OCI-LY3 (cell line): ENCODE results near the gene SCUBE3.

ENCODE experiments used
- H2AFZ ChIP-seq: fragments of 200-600, 300-600 bp; shearing (Covaris generic); 2 replicates; pipeline ENCODE4 v1.6.0; 2014; ENCODE audit warnings: antibody characterized with exemption, low read depth, low read length
- H3K27ac ChIP-seq: fragments of 200-600, 300-600 bp; sonication (generic); 2 replicates; pipeline ENCODE4 v1.5.1; 2014; ENCODE audit warnings: mild to moderate bottlenecking, low read length, moderate library complexity, mixed read lengths
- H3K27me3 ChIP-seq: fragments of 200-600, 300-600 bp; sonication (generic); 2 replicates; pipeline ENCODE4 v1.6.1; 2014; ENCODE audit warnings: low read depth, low read length, mixed read lengths
- H3K36me3 ChIP-seq: fragments of 200-600, 300-600 bp; sonication (generic); replicated peaks from 2 replicates; pipeline ENCODE3; 2014; ENCODE audit warnings: low read depth, low read length, mixed read lengths
- H3K4me1 ChIP-seq: fragments of 300-600, 200-600 bp; sonication (generic); 2 replicates; pipeline ENCODE4 v1.6.1; 2014; ENCODE audit warnings: low read length, mixed read lengths
- H3K4me2 ChIP-seq: fragments of 200-600, 300-600 bp; sonication (generic); 2 replicates; pipeline ENCODE4 v1.6.1; 2014; ENCODE audit warnings: low read length, mixed read lengths
- H3K4me3 ChIP-seq: fragments of 300-600, 200-600 bp; sonication (generic); 2 replicates; pipeline ENCODE4 v1.5.1; 2014; ENCODE audit warnings: antibody characterized with exemption, mild to moderate bottlenecking, low read length, moderate library complexity
- H3K79me2 ChIP-seq: fragments of 300-600, 200-600 bp; shearing (Covaris generic); 2 replicates; pipeline ENCODE4 v1.6.1; 2014; ENCODE audit warnings: mild to moderate bottlenecking, low read length, mixed read lengths
- H3K9ac ChIP-seq: fragments of 300-600, 200-600 bp; shearing (Covaris generic); 2 replicates; pipeline ENCODE4 v1.6.0; 2014; ENCODE audit warnings: mild to moderate bottlenecking, low read length, moderate library complexity
- H3K9me3 ChIP-seq: fragments of 200-600, 300-600 bp; shearing (Covaris generic); 2 replicates; pipeline ENCODE4 v1.6.1; 2014; ENCODE audit warnings: low read length, mixed read lengths; ENCODE audit not compliant: insufficient read depth
- H4K20me1 ChIP-seq: fragments of 200-600, 300-600 bp; sonication (generic); 2 replicates; pipeline ENCODE4 v1.6.1; 2016; ENCODE audit warnings: low read length, mixed read lengths; ENCODE audit not compliant: insufficient read depth
- EZH2phosphoT487 ChIP-seq: fragments of 200-600 bp; shearing (Covaris generic); IDR thresholded peaks from 2 replicates; pipeline ENCODE4 v1.6.1; 2018; ENCODE audit warnings: antibody characterized with exemption, mixed run types, low read depth
- TF ChIP-seq, protein P1 (sequence below): fragments of 200-600, 300-600 bp; sonication (generic); IDR thresholded peaks from 2 replicates; pipeline ENCODE4 v1.5.1; 2014; ENCODE audit warnings: antibody characterized with exemption, low read length, low read depth

SCUBE3 gene

DNA sequence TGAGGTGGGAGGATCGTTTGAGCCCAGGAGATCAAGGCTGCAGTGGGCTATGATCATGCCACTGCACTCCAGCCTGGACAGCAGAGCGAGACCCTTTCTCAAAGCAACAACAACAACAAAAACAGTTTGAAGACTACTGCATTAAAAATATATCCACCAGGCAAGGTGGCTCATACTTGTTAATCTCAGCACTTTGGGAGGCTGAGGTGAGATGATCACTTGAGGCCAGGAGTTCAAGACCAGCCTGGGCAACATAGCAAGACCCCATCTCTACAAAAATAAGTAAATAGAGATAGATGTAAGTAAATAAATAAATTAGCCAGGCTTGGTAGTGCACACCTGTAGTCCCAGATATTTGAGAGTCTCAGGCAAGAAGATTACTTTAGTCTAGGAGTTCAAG is 58.2 kb downstream of the SCUBE3 start:
- H3K79me2 ChIP-seq = no peaks in the 10 kb centered on the region
- no peak overlapping the region for H3K9ac ChIP-seq
- H3K27ac ChIP-seq = no peak overlapping the region
- H3K4me1 ChIP-seq = no peaks in the 10 kb centered on the region
- H3K4me3 ChIP-seq = no peak overlapping the region
- no peak for TF ChIP-seq EZH2phosphoT487
- TF ChIP-seq, protein P1, sequence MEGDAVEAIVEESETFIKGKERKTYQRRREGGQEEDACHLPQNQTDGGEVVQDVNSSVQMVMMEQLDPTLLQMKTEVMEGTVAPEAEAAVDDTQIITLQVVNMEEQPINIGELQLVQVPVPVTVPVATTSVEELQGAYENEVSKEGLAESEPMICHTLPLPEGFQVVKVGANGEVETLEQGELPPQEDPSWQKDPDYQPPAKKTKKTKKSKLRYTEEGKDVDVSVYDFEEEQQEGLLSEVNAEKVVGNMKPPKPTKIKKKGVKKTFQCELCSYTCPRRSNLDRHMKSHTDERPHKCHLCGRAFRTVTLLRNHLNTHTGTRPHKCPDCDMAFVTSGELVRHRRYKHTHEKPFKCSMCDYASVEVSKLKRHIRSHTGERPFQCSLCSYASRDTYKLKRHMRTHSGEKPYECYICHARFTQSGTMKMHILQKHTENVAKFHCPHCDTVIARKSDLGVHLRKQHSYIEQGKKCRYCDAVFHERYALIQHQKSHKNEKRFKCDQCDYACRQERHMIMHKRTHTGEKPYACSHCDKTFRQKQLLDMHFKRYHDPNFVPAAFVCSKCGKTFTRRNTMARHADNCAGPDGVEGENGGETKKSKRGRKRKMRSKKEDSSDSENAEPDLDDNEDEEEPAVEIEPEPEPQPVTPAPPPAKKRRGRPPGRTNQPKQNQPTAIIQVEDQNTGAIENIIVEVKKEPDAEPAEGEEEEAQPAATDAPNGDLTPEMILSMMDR = no peak
- no peak overlapping the region for H2AFZ ChIP-seq
- H4K20me1 ChIP-seq = no peaks in the 10 kb centered on the region
- H3K36me3 ChIP-seq = no peaks in the 10 kb centered on the region
- no peaks in the 10 kb centered on the region for H3K9me3 ChIP-seq
- no peaks in the 10 kb centered on the region for H3K27me3 ChIP-seq
- no peak overlapping the region for H3K4me2 ChIP-seq

- no peaks in the 10 kb centered on the region for H3K9me3 ChIP-seq
- H3K79me2 ChIP-seq = no peaks in the 10 kb centered on the region
- H3K4me3 ChIP-seq = no peak overlapping the region
- H3K27me3 ChIP-seq = no peaks in the 10 kb centered on the region
- no peaks in the 10 kb centered on the region for H4K20me1 ChIP-seq
- H2AFZ ChIP-seq = no peak overlapping the region
- no peaks in the 10 kb centered on the region for H3K36me3 ChIP-seq
- no peak overlapping the region for H3K27ac ChIP-seq
- H3K4me2 ChIP-seq = no peak overlapping the region
- H3K4me1 ChIP-seq = no peaks in the 10 kb centered on the region
- TF ChIP-seq, protein P1 = no peak
- TF ChIP-seq EZH2phosphoT487 = no peak
- no peak overlapping the region for H3K9ac ChIP-seq
Measured at GRCh38 chr6:35273822-35274559, 60.2 kb downstream of the SCUBE3 start.

DNA sequence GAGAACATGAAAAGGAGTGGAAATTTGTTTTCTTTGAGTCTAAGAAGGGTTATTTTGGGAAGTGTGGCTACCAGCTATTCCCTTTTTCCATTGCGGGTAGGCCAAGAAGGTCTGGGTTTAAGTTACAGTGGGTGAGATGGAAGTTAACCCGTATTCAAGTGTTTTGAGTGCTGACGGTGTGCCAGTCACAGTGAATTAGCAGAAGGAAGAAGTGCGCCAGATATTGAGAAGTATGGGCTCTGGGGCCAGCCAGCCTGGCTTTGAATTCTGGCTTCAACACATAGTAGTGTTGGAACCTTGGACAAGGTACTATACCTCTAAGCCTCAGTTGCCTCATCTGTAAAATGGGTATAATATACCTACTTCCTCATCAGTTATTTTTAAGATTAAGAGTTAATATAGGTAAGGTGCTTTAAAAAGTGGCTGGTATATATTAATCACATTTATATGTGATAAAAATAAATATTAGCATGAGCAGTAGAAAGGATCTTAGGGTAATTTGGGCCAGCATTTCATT is 62.0 kb downstream of the SCUBE3 start:
- no peaks in the 10 kb centered on the region for H3K79me2 ChIP-seq
- TF ChIP-seq, protein P1 = no peak
- TF ChIP-seq EZH2phosphoT487 = no peak
- no peaks in the 10 kb centered on the region for H3K36me3 ChIP-seq
- H3K27ac ChIP-seq = no peak overlapping the region
- no peaks in the 10 kb centered on the region for H3K4me1 ChIP-seq
- H3K4me2 ChIP-seq = no peak overlapping the region
- no peaks in the 10 kb centered on the region for H3K9me3 ChIP-seq
- no peak overlapping the region for H2AFZ ChIP-seq
- H3K4me3 ChIP-seq = no peak overlapping the region
- H3K27me3 ChIP-seq = no peaks in the 10 kb centered on the region
- no peak overlapping the region for H3K9ac ChIP-seq
- no peaks in the 10 kb centered on the region for H4K20me1 ChIP-seq

DNA sequence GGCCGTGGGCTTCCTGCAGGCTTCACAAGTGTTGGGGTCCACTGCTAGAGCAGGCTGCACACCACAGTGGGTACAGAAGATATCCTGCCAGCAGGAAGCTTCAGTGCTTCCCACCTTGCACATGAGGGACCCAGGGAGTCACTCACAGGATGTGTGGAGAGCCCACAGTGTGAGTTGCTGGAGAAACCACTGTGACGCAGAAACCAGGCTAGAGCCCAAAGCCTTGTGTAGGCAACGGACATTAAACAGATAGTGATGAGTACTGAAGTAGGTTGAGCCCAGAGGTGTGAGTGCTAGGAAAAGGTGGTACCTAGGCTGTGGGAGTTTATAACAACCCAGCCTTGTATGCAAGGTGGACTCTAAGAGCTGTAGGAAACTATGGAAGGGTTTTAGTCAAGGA is 65.0 kb downstream of the SCUBE3 start:
- Histone ChIP-seq H3K4me3 (no peak overlapping the region), H3K27ac (no peak overlapping the region), H3K27me3 (no peaks in the 10 kb centered on the region), H3K4me1 (no peaks in the 10 kb centered on the region), H3K79me2 (no peaks in the 10 kb centered on the region), H2AFZ (no peak overlapping the region), H3K9ac (no peak overlapping the region), H3K9me3 (no peaks in the 10 kb centered on the region), H3K36me3 (no peaks in the 10 kb centered on the region), H3K4me2 (no peak overlapping the region), H4K20me1 (no peaks in the 10 kb centered on the region)
- TF ChIP-seq EZH2phosphoT487 = no peak
- TF ChIP-seq, protein P1 = no peak
